TTC549 (cell line): ENCODE measurements around the gene CSH2.
"Not testable (repeated sequence)": the region's sequence is repeated elsewhere in the genome, so short reads cannot be mapped to it uniquely, and the experiment has no call there.

Experiments used
- FAIRE-seq: peaks from 2 replicates; lab custom pipeline; 2012; peaks lifted over from hg19 to GRCh38; lab: Jason Lieb, UNC

Gene CSH2

GRCh38 chr17:63873577-63873976 lies at the start of gene CSH2:
TSS of gene CSH2 (minus strand) at chr17:63873677. CDS start at chr17:63873614, 63 bp downstream.
- not testable (repeated sequence) for FAIRE-seq

- FAIRE-seq, result not testable (repeated sequence)
Measured at GRCh38 chr17:63922402-63922801, 48.9 kb upstream of the CSH2 start.

GRCh38 chr17:63920779-63921178 lies 47.3 kb upstream of the CSH2 start:
- not testable (repeated sequence) for FAIRE-seq

- FAIRE-seq, result not testable (repeated sequence)
Measured at GRCh38 chr17:63920050-63920449, 46.6 kb upstream of the CSH2 start.

GRCh38 chr17:63919311-63919723 lies 45.8 kb upstream of the CSH2 start:
- FAIRE-seq, result no peak

- FAIRE-seq, result not testable (repeated sequence)
Measured at GRCh38 chr17:63918789-63919305, 45.4 kb upstream of the CSH2 start, which contains the start of gene GH1. TSS of gene GH1 (minus strand) at chr17:63918839. CDS start at chr17:63918776, 63 bp downstream.

GRCh38 chr17:63918305-63918704 lies 44.8 kb upstream of the CSH2 start:
- FAIRE-seq, result no peak

GRCh38 chr17:63917646-63918045 lies 44.2 kb upstream of the CSH2 start:
- FAIRE-seq, result no peak

- not testable (repeated sequence) for FAIRE-seq
Measured at GRCh38 chr17:63917206-63917605, 43.7 kb upstream of the CSH2 start.

- FAIRE-seq, result no peak
Measured at GRCh38 chr17:63916566-63917185, 43.2 kb upstream of the CSH2 start.

GRCh38 chr17:63915753-63916152 lies 42.3 kb upstream of the CSH2 start:
- FAIRE-seq, result not testable (repeated sequence)

- FAIRE-seq, result no peak
Measured at GRCh38 chr17:63914471-63914870, 41.0 kb upstream of the CSH2 start.

GRCh38 chr17:63911657-63912100 lies 38.2 kb upstream of the CSH2 start:
- FAIRE-seq, result no peak

GRCh38 chr17:63911041-63911635 lies 37.7 kb upstream of the CSH2 start, which contains the start of gene CSHL1:
TSS of gene CSHL1 (minus strand) at chr17:63911258. CDS start at chr17:63911196, 62 bp downstream.
- FAIRE-seq, result no peak

GRCh38 chr17:63910096-63910495 lies 36.6 kb upstream of the CSH2 start:
- FAIRE-seq, result no peak

GRCh38 chr17:63909586-63909985 lies 36.1 kb upstream of the CSH2 start:
- FAIRE-seq, result not testable (repeated sequence)

GRCh38 chr17:63907161-63907778 lies 33.8 kb upstream of the CSH2 start:
- not testable (repeated sequence) for FAIRE-seq

- not testable (repeated sequence) for FAIRE-seq
Measured at GRCh38 chr17:63904796-63905195, 31.3 kb upstream of the CSH2 start.

GRCh38 chr17:63903787-63904201 lies 30.3 kb upstream of the CSH2 start:
- not testable (repeated sequence) for FAIRE-seq

- not testable (repeated sequence) for FAIRE-seq
Measured at GRCh38 chr17:63901971-63902370, 28.5 kb upstream of the CSH2 start.

GRCh38 chr17:63898899-63899798 lies 25.7 kb upstream of the CSH2 start:
- not testable (repeated sequence) for FAIRE-seq
